Upper lobe of left lung (tissue), 4 donors: ENCODE results near the gene TMTC2.

ENCODE experiments used
- POLR2A ChIP-seq, 4 donors: fragments of 450-650 bp; IDR thresholded peaks; one replicate each; pipeline ENCODE4 v1.5.1; 2016 to 2017; ENCODE audit warnings: antibody characterized with exemption in 4 of 4, mild to moderate bottlenecking in 2 of 4
- TF ChIP-seq, protein P1 (sequence below), 6 experiments: fragments of 450-650 bp in 4 of 6; fragments of 200-600 bp in 2 of 6; sonication (generic) in 2 of 6; IDR thresholded peaks; one replicate each; pipeline ENCODE4 v1.5.1; 2016 to 2019; ENCODE audit warnings: antibody characterized with exemption in 6 of 6

DNA sequence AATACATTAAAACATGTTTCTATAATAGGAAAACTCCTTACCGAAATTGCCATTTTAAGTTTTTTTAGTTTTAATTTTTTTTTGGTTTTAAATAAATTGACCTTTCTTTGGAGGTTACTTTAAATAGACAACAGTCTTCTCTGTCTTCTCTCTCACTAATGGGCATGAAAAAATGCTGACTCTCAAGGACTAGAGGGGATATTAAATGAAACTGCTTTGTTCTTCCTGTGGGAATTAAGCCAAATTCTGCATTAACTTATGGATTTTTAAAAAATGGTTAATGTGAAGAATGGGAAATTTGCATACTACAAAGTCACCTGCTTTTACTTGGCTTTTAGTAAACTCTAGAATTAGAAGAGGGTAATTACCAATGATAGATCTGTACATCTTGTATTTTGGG, 378.9 kb downstream of the TMTC2 start:
- TF ChIP-seq, protein P1, sequence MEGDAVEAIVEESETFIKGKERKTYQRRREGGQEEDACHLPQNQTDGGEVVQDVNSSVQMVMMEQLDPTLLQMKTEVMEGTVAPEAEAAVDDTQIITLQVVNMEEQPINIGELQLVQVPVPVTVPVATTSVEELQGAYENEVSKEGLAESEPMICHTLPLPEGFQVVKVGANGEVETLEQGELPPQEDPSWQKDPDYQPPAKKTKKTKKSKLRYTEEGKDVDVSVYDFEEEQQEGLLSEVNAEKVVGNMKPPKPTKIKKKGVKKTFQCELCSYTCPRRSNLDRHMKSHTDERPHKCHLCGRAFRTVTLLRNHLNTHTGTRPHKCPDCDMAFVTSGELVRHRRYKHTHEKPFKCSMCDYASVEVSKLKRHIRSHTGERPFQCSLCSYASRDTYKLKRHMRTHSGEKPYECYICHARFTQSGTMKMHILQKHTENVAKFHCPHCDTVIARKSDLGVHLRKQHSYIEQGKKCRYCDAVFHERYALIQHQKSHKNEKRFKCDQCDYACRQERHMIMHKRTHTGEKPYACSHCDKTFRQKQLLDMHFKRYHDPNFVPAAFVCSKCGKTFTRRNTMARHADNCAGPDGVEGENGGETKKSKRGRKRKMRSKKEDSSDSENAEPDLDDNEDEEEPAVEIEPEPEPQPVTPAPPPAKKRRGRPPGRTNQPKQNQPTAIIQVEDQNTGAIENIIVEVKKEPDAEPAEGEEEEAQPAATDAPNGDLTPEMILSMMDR (IDR thresholded peaks at IDR 0.05) = no peak
- TF ChIP-seq POLR2A (IDR thresholded peaks at IDR 0.05) = no peak
